SK-N-SH treated with all-trans-retinoic acid at 6 μM for 48 hours (cell line): ENCODE measurements around the gene IRX2.

Experiments
- BACH2 ChIP-seq: fragments of 250-450 bp; sonication (Bioruptor Pico); IDR thresholded peaks from 2 replicates; pipeline ENCODE4 v1.9.0; 2021; ENCODE audit warnings: mild to moderate bottlenecking, borderline replicate concordance
- ESRRG ChIP-seq: fragments of 250-450 bp; sonication (Bioruptor Pico); IDR thresholded peaks from 2 replicates; pipeline ENCODE4 v1.6.1; 2021; ENCODE audit warnings: mild to moderate bottlenecking
- PPARA ChIP-seq: fragments of 250-450 bp; sonication (Bioruptor Pico); IDR thresholded peaks from 2 replicates; pipeline ENCODE4 v1.5.0; 2020; ENCODE audit warnings: mild to moderate bottlenecking, borderline replicate concordance
- RARB ChIP-seq: fragments of 250-450 bp; sonication (Bioruptor Pico); IDR thresholded peaks from 2 replicates; pipeline ENCODE4 v1.8.0; 2021; ENCODE audit warnings: mild to moderate bottlenecking, moderate library complexity
- ZC3H10 ChIP-seq: fragments of 250-450 bp; sonication (Bioruptor Pico); IDR thresholded peaks from 2 replicates; pipeline ENCODE4 v1.5.1; 2021; ENCODE audit warnings: mild to moderate bottlenecking, moderate library complexity
- ZFP3 ChIP-seq: fragments of 250-450 bp; sonication (Bioruptor Pico); IDR thresholded peaks from 2 replicates; pipeline ENCODE4 v1.5.0; 2020; ENCODE audit warnings: mild to moderate bottlenecking, moderate library complexity
- ZFP30 ChIP-seq: fragments of 450-650 bp; formaldehyde crosslinking; IDR thresholded peaks from 2 replicates; pipeline ENCODE4 v1.5.0; 2022; ENCODE audit warnings: mild to moderate bottlenecking, moderate library complexity
- ZNF70 ChIP-seq: fragments of 450-650 bp; formaldehyde crosslinking; IDR thresholded peaks from 2 replicates; pipeline ENCODE4 v1.5.0; 2020; ENCODE audit warnings: mild to moderate bottlenecking, moderate library complexity
- ZNF8 ChIP-seq: fragments of 450-650 bp; formaldehyde crosslinking; IDR thresholded peaks from 2 replicates; pipeline ENCODE4 v1.5.0; 2020; ENCODE audit warnings: mild to moderate bottlenecking, moderate library complexity
- TF ChIP-seq, protein P1 (sequence below): fragments of 250-450 bp; sonication (Bioruptor Pico); IDR thresholded peaks from 2 replicates; pipeline ENCODE4 v1.8.0; 2020; ENCODE audit warnings: mild to moderate bottlenecking, moderate library complexity, borderline replicate concordance
- TF ChIP-seq, protein P2 (sequence below): fragments of 250-450 bp; sonication (Bioruptor Pico); IDR thresholded peaks from 2 replicates; pipeline ENCODE4 v1.8.0; 2021; ENCODE audit warnings: low read depth, mild to moderate bottlenecking, moderate library complexity, borderline replicate concordance
- TF ChIP-seq, protein P3 (sequence below): fragments of 250-450 bp; sonication (Bioruptor Pico); IDR thresholded peaks from 2 replicates; pipeline ENCODE4 v1.5.1; 2021; ENCODE audit warnings: mild to moderate bottlenecking, moderate library complexity

DNA sequence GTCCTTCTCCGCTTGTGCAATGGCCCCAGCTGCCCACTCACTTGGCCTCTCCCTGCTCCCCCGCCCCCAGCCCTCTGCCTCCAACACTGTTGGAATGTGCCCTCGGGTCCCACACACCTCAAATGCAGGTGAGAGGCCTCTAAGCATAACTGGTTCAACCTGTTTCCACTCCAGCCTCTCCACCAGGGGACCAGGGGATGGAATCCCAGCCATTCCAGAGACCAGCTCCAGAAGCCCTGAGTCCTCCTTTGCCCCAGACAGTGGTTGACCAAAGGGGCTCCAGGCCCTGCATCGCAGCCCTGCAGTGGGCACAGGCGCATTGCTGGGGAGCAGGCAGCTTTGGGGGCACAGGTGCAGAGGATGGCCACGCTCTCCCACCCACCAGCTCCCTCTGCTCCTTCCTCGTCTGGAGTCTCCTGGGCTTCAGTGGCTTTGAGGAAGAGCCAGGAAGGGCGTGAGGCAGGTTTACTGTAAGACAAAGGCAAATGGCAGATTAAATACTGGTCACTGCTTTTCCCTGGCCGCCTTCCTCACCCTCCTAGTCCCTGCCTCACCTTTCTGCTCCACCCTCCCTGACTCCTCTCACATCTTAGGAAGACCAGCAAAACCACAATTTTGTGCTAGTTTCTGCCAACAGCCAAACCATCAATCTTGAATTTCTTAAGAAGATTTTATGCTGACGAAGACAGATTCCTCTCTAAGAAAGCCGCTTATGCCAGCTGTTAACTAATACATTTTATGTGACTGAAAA lies 29.1 kb upstream of the IRX2 start:
- TF ChIP-seq, protein P1, sequence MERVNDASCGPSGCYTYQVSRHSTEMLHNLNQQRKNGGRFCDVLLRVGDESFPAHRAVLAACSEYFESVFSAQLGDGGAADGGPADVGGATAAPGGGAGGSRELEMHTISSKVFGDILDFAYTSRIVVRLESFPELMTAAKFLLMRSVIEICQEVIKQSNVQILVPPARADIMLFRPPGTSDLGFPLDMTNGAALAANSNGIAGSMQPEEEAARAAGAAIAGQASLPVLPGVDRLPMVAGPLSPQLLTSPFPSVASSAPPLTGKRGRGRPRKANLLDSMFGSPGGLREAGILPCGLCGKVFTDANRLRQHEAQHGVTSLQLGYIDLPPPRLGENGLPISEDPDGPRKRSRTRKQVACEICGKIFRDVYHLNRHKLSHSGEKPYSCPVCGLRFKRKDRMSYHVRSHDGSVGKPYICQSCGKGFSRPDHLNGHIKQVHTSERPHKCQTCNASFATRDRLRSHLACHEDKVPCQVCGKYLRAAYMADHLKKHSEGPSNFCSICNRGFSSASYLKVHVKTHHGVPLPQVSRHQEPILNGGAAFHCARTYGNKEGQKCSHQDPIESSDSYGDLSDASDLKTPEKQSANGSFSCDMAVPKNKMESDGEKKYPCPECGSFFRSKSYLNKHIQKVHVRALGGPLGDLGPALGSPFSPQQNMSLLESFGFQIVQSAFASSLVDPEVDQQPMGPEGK (CRISPR knock-in tag), result no peak
- TF ChIP-seq ZNF8 (CRISPR knock-in tag) (no peak), BACH2 (no peak), ESRRG (CRISPR knock-in tag) (no peak), ZFP3 (no peak), RARB (CRISPR knock-in tag) (no peak), ZNF70 (no peak), ZFP30 (no peak), ZC3H10 (CRISPR knock-in tag) (no peak), PPARA (CRISPR knock-in tag) (no peak)
- TF ChIP-seq, protein P2, sequence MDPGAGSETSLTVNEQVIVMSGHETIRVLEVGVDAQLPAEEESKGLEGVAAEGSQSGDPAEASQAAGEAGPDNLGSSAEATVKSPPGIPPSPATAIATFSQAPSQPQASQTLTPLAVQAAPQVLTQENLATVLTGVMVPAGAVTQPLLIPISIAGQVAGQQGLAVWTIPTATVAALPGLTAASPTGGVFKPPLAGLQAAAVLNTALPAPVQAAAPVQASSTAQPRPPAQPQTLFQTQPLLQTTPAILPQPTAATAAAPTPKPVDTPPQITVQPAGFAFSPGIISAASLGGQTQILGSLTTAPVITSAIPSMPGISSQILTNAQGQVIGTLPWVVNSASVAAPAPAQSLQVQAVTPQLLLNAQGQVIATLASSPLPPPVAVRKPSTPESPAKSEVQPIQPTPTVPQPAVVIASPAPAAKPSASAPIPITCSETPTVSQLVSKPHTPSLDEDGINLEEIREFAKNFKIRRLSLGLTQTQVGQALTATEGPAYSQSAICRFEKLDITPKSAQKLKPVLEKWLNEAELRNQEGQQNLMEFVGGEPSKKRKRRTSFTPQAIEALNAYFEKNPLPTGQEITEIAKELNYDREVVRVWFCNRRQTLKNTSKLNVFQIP (CRISPR knock-in tag), result no peak
- TF ChIP-seq, protein P3, sequence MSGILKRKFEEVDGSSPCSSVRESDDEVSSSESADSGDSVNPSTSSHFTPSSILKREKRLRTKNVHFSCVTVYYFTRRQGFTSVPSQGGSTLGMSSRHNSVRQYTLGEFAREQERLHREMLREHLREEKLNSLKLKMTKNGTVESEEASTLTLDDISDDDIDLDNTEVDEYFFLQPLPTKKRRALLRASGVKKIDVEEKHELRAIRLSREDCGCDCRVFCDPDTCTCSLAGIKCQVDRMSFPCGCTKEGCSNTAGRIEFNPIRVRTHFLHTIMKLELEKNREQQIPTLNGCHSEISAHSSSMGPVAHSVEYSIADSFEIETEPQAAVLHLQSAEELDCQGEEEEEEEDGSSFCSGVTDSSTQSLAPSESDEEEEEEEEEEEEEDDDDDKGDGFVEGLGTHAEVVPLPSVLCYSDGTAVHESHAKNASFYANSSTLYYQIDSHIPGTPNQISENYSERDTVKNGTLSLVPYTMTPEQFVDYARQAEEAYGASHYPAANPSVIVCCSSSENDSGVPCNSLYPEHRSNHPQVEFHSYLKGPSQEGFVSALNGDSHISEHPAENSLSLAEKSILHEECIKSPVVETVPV (CRISPR knock-in tag), result no peak
